MCF 10A (cell line): ENCODE measurements around the gene NR3C2. TPM values are rescaled to one million over a fixed set of nuclear protein-coding genes. Genes with fewer than 3 reads are reported as not detected.

ENCODE experiments used
- BruUV-seq: library from RNA; stranded (reverse); fragments of 400-500 nt; replicated peaks from 2 replicates; lab custom pipeline; 2021; lab: Mats Ljungman, UMichigan
- CTCF ChIA-PET: fragments of 300-600 bp; sonication (Branson Sonifier 250); formaldehyde crosslinking; extraction: SDS; loops from one replicate; lab custom pipeline; 2021; ENCODE audit warnings: antibody characterized with exemption, inconsistent platforms; lab: Yijun Ruan, JAX
- POLR2A ChIA-PET: fragments of 300-600, 350-650 bp; sonication (Branson Sonifier 250); formaldehyde crosslinking; extraction: SDS; loops from one replicate; lab custom pipeline; 2020; ENCODE audit warnings: antibody characterized with exemption, inconsistent platforms; lab: Yijun Ruan, JAX
- DNase-seq: peaks from one replicate; pipeline ENCODE4 v3.0.0-alpha.2; 2018; ENCODE audit not compliant: unreplicated experiment
- H3K27ac Mint-ChIP-seq: one replicate; pipeline ENCODE4 v1.8.0; 2022; ENCODE audit warnings: mild to moderate bottlenecking, low read depth, mixed read lengths; ENCODE audit not compliant: unreplicated experiment
- H3K27me3 Mint-ChIP-seq: one replicate; pipeline ENCODE4 v1.8.0; 2022; ENCODE audit warnings: mixed read lengths; ENCODE audit not compliant: insufficient read depth, unreplicated experiment
- H3K36me3 Mint-ChIP-seq: one replicate; pipeline ENCODE4 v1.8.0; 2022; ENCODE audit warnings: mild to moderate bottlenecking, moderate library complexity, mixed read lengths; ENCODE audit not compliant: insufficient read depth, unreplicated experiment
- H3K4me1 Mint-ChIP-seq: one replicate; pipeline ENCODE4 v1.8.0; 2022; ENCODE audit warnings: mixed read lengths; ENCODE audit not compliant: insufficient read depth, unreplicated experiment
- H3K4me3 Mint-ChIP-seq: one replicate; pipeline ENCODE4 v1.8.0; 2022; ENCODE audit warnings: mild to moderate bottlenecking, moderate library complexity, mixed read lengths; ENCODE audit not compliant: unreplicated experiment
- H3K9me3 Mint-ChIP-seq: one replicate; pipeline ENCODE4 v1.8.0; 2022; ENCODE audit warnings: mixed read lengths; ENCODE audit not compliant: unreplicated experiment
- intact Hi-C: fragments of 100-400 bp; cut with micrococcal nuclease; formaldehyde crosslinking; loops from 2 replicates; pipeline ENCODE4 v1.14.1; 2022
- total RNA-seq: library from RNA; stranded (reverse); gene quantifications from 2 replicates; pipeline ENCODE4 v1.2.3, GENCODE V29; 2022
- TF ChIP-seq, protein P1 (sequence below): fragments of 200-600 bp; IDR thresholded peaks from one replicate; pipeline ENCODE4 v1.8.0; 2022; ENCODE audit warnings: antibody characterized with exemption, mild to moderate bottlenecking; ENCODE audit not compliant: unreplicated experiment

NR3C2 gene
- total RNA-seq, 1 experiment from 2014 or later: 0.21 TPM

DNA sequence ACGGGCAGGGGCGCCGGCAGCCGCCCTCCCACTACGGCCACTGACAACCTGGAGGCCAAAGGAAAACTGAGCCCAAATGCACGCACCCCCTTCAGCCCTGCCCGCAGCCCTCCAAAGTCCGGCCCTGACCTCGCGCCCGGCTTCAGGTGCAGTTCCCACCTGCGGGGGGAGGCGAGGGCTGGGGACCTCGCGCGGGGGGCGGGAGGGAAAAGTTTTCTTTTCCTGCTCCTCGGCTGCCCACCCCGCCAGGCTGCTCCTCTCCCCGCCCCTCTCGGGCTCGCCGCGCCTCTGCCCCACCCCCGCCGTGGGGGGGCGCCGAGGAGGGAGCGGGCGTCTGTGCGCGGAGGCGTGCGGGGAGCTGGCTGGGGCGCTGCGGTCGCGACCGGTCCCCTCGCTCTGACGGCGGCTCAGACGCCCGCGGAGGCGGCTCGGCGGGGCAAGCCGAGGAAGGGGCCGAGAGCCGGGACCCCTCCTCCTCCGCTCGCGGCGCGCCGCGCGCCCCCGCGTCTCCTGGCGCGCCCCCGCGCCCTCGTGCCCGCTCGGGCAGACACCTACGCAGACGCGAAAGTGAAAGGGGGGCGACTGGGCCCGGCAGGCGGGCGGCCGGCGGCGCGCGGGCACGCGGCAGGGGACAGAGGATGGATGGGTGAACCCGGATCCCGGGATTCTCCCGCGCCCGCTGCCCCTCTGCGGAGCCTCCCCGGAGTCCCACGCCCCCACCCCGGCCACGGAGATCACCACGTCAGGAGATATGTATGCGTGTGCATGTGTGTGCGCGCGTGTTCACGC is 3.1 kb upstream of the NR3C2 start:
- peaks cover 15% of the 10 kb centered on the region for H3K4me1 Mint-ChIP-seq
- DNase-seq: no peak
- no peaks in the 10 kb centered on the region for H3K9me3 Mint-ChIP-seq
- peak overlapping the region; percentile 98 for H3K4me3 Mint-ChIP-seq
- H3K36me3 Mint-ChIP-seq: no peaks in the 10 kb centered on the region
- intact Hi-C loops: no loop called here
- TF ChIP-seq, protein P1, sequence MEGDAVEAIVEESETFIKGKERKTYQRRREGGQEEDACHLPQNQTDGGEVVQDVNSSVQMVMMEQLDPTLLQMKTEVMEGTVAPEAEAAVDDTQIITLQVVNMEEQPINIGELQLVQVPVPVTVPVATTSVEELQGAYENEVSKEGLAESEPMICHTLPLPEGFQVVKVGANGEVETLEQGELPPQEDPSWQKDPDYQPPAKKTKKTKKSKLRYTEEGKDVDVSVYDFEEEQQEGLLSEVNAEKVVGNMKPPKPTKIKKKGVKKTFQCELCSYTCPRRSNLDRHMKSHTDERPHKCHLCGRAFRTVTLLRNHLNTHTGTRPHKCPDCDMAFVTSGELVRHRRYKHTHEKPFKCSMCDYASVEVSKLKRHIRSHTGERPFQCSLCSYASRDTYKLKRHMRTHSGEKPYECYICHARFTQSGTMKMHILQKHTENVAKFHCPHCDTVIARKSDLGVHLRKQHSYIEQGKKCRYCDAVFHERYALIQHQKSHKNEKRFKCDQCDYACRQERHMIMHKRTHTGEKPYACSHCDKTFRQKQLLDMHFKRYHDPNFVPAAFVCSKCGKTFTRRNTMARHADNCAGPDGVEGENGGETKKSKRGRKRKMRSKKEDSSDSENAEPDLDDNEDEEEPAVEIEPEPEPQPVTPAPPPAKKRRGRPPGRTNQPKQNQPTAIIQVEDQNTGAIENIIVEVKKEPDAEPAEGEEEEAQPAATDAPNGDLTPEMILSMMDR: no peak
- ChIA-PET CTCF (interaction anchor here (0.7 to 1.2 kb wide), 2 partner anchors 102 to 389 kb away, joined by 3 to 4 read pairs; no protein-coding TSS in a partner anchor), POLR2A (interaction anchor here (0.7 to 1.2 kb wide), 2 partner anchors 174 to 438 kb away, joined by 3 to 4 read pairs; no protein-coding TSS in a partner anchor)
- H3K27ac Mint-ChIP-seq: no peak overlapping the region
- peaks cover 23% of the 10 kb centered on the region for H3K27me3 Mint-ChIP-seq
- no TSS peak for BruUV-seq

DNA sequence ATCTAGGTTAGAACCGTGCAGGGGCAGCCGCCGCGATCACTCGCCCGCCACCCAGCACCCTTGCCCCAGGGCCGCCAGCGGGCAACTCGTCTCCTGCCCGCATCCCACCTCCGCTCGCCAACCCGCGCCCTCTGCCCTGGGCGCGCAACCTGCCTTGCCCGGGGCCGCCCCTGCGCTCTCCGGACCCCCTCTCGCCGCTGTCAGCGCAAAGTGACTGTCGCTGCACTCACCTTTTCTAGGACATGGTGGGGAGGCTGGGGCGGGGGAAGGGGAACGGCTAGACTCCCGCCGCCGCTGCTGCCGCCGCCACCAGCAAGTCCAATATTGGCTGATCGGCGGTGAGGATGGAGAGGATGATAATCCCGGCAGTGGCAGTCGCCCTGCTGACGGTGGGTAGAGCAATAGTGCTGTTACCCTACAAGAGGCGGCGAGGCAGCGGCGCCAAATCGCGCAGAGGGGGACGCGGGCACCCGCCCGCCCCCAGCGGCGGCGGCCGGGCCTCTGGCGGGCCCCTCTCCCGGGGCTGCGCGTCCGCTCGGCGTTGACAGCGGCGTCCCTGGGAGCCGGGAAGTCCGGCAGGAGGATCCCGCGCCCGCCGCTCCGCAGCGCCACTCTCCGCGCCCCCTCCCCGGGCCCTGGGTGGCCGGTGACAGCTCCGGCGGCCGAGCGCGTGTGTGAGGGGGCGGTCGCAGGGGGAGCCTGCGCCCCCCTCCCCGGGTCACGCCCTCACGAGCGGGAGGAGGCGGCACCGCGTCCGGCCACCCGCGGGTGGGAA is 2.3 kb upstream of the NR3C2 start:
- TF ChIP-seq, protein P1: no peak
- Mint-ChIP-seq H3K27me3 (peaks cover 23% of the 10 kb centered on the region), H3K9me3 (no peaks in the 10 kb centered on the region), H3K4me3 (peak overlapping the region; percentile 98), H3K36me3 (no peaks in the 10 kb centered on the region), H3K27ac (no peak overlapping the region), H3K4me1 (peaks cover 15% of the 10 kb centered on the region)
- POLR2A ChIA-PET: interaction anchor here (0.8 to 1.2 kb wide), 2 partner anchors 259 to 438 kb away, joined by 3 to 4 read pairs; no protein-coding TSS in a partner anchor
- BruUV-seq: no TSS peak
- intact Hi-C loops: loop anchor here (5.0 kb wide), 2 partner anchors 818 to 1453 kb away; no protein-coding TSS in a partner anchor
- DNase-seq: no peak
- CTCF ChIA-PET: interaction anchor here (0.7 to 1.6 kb wide), 2 partner anchors 390 to 820 kb away, joined by 4 to 6 read pairs; no protein-coding TSS in a partner anchor

DNA sequence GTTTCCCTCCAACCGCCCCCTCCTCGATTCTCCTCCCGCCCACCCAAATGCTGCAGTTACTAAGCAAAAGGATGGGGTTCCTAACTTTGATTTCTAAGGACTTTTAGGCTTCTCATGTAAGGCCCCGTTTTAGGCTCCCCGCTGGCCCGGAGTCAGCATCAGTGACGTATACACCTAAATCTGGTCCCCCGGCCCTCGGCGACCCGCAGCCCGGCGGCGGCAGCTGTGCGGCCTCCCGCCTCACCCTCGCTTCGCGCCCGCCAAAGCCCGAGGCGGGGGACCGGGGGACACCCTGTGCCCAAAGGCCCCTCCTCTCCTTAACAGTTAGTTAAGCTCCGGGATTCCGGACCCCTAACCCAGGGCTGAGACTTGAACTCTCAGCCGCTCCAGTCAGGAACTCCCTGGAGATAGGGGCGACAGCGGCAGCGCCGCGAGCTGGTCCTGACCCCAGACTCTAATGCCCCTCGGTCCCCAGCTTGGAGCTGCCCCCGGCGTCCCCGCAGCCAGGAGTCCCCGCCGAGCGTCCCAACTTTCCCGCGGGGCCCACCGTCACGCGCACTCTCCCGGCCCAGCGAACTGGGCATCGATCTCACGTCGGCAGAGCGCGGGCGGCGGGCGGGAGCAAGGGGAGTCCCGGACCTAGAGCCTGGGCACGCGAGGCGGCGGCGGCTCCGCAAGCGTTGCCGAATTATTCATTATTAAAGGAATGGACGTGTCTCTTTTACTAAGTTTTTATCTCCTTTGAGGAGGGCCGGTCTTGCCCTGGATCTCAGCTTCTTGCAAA is 1.5 kb upstream of the NR3C2 start:
- intact Hi-C loops: loop anchor here (2.0 to 5.0 kb wide), 3 partner anchors 589 to 1454 kb away; no protein-coding TSS in a partner anchor
- ChIA-PET CTCF (interaction anchor here (0.6 to 1.6 kb wide), 4 partner anchors 483 to 821 kb away, joined by 3 to 6 read pairs (median 3); no protein-coding TSS in a partner anchor), POLR2A (interaction anchor here (0.7 to 1.7 kb wide), 7 partner anchors 15 to 608 kb away, joined by 3 to 7 read pairs (median 3); no protein-coding TSS in a partner anchor)
- Mint-ChIP-seq H3K27me3 (peaks cover 23% of the 10 kb centered on the region), H3K27ac (no peak overlapping the region), H3K36me3 (no peaks in the 10 kb centered on the region), H3K9me3 (no peaks in the 10 kb centered on the region), H3K4me1 (peaks cover 15% of the 10 kb centered on the region), H3K4me3 (peak overlapping the region; percentile 98)
- DNase-seq: no peak
- TF ChIP-seq, protein P1: no peak
- BruUV-seq: no TSS peak
